Muscle of leg (tissue), 11 donors: Measurements from ENCODE around the gene CFAP210. TPM values are rescaled to one million over a fixed set of nuclear protein-coding genes. Genes with fewer than 3 reads are reported as not detected.

ENCODE experiments used
- DNase-seq: peaks from one replicate; pipeline ENCODE4 v3.0.0; 2013
- H3K27ac ChIP-seq: one replicate; pipeline ENCODE4 v1.5.1; 2013; ENCODE audit warnings: mild to moderate bottlenecking, low read length, control low read depth
- H3K27me3 ChIP-seq: one replicate; pipeline ENCODE4 v1.6.1; 2013; ENCODE audit warnings: low read length; ENCODE audit not compliant: control insufficient read depth, insufficient read depth
- H3K36me3 ChIP-seq: one replicate; pipeline ENCODE4 v1.6.1; 2013; ENCODE audit warnings: low read length; ENCODE audit not compliant: control insufficient read depth, insufficient read depth
- H3K4me1 ChIP-seq: one replicate; pipeline ENCODE4 v1.6.1; 2013; ENCODE audit warnings: low read length; ENCODE audit not compliant: control insufficient read depth, insufficient read depth
- H3K4me3 ChIP-seq: one replicate; pipeline ENCODE4 v1.5.1; 2013; ENCODE audit warnings: low read length, control low read depth
- H3K9me3 ChIP-seq: replicated peaks from 2 replicates; pipeline ENCODE4 v1.6.1; 2013; ENCODE audit warnings: low read depth, low read length; ENCODE audit not compliant: control insufficient read depth
- WGBS: methylation state at CpG from one replicate; pipeline ENCODE4 v1.1.5; 2013; ENCODE audit warnings: missing lambda C conversion rate; ENCODE audit not compliant: insufficient coverage; 5-methylcytosine and 5-hydroxymethylcytosine counted together
- polyA plus RNA-seq, 8 donors: library from polyadenylated mRNA; unstranded; fragments of 120-200 nt; gene quantifications; one replicate each; pipeline versions ENCODE4 v1.2.1 to v1.2.3, GENCODE V29; 2013; ENCODE audit warnings: inconsistent platforms in 1 of 8, low replicate concordance in 1 of 8; ENCODE audit not compliant: insufficient read length in 8 of 8, insufficient read depth in 1 of 8
- total RNA-seq: library from RNA; stranded (reverse); fragments of 120-200 nt; gene quantifications from one replicate; pipeline ENCODE4 v1.2.4, GENCODE V29; 2013

Gene CFAP210
- total and polyA plus RNA-seq, 9 donors, result 0.10 to 0.57 (median 0.17) TPM; not detected in 1

DNA sequence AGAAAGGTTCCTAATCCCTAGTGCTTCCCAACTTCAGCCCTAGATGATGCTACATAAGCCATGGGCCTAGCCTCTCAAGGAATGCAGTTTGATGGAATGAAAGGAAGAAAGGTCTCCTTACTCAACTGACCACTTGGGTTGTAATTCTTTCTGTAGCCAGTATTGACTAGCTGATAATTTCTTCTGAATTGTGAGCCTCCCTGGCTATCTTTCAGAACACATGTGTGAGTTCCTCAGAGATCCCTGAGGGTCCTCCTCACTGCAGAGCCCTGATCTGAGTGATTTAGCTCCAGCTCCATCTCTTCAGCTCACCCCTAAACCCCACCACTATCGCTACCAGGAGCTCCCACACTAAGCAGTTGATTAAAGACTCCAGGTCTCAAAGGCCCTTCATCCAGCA lies 31.5 kb downstream of the CFAP210 start:
- Histone ChIP-seq H3K36me3 (no peaks in the 10 kb centered on the region), H3K9me3 (no peaks in the 10 kb centered on the region), H3K4me1 (no peaks in the 10 kb centered on the region), H3K27me3 (no peaks in the 10 kb centered on the region), H3K4me3 (no peak overlapping the region), H3K27ac (no peak overlapping the region)
- no peak for DNase-seq
- WGBS, result 91% methylated on average over 1 of the region's 1 CpG

DNA sequence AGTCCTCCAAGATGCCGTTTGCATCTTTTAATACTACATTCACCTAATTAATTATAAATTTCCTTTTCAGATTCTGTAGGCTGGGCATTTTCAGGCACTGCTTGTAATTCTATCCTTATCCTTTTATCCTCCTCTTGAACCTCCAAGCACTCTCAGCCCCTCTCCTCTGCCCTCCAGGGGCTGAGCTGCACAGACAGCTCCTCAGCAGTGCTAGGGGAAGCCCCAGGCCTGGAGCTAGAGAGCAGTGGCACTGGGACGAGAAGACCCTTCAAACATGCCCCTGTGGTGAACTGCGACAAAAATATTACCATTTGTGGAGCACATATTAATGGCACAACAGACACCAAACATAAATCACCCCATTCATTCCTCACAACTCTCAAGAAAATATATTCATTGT lies 32.9 kb downstream of the CFAP210 start:
- 50% methylated on average over 2 of the region's 3 CpGs for WGBS
- Histone ChIP-seq H3K27me3 (no peaks in the 10 kb centered on the region), H3K9me3 (no peaks in the 10 kb centered on the region), H3K27ac (no peak overlapping the region), H3K4me1 (no peaks in the 10 kb centered on the region), H3K36me3 (no peaks in the 10 kb centered on the region), H3K4me3 (no peak overlapping the region)
- no peak for DNase-seq

- no peak for DNase-seq
- H3K9me3 ChIP-seq, result no peaks in the 10 kb centered on the region
- H3K4me3 ChIP-seq, result no peak overlapping the region
- H3K4me1 ChIP-seq, result no peaks in the 10 kb centered on the region
- 83% methylated on average over 1 of the region's 1 CpG for WGBS
- H3K27me3 ChIP-seq, result no peaks in the 10 kb centered on the region
- no peaks in the 10 kb centered on the region for H3K36me3 ChIP-seq
- no peak overlapping the region for H3K27ac ChIP-seq
Measured at GRCh38 chr2:169659320-169659719, 34.9 kb downstream of the CFAP210 start.

DNA sequence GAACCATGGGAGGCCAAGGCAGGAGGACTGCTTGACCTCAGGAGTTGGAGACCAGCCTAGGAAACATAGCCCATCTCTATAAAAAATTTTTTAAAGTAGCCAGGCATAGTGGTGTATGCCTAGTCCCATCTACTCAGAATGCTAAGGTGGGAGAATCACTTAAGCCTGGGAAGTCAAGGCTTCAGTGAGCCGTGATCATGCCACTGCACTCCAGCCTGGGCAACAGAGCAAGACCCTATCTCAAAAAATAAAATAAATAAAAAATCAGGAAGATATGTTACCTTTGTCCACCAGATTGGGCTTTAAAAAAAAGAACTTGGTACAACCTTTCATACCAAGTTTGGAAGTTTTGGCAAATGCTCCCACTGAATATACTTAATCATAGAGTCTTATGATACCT lies 35.3 kb downstream of the CFAP210 start:
- H3K36me3 ChIP-seq, result no peaks in the 10 kb centered on the region
- no peak overlapping the region for H3K4me3 ChIP-seq
- H3K4me1 ChIP-seq, result no peaks in the 10 kb centered on the region
- no peaks in the 10 kb centered on the region for H3K27me3 ChIP-seq
- H3K9me3 ChIP-seq, result no peaks in the 10 kb centered on the region
- no peak overlapping the region for H3K27ac ChIP-seq
- no CpG with 5 or more reads among the region's 1 CpG for WGBS
- no peak for DNase-seq

GRCh38 chr2:169656164-169656563 lies 38.0 kb downstream of the CFAP210 start:
- H3K9me3 ChIP-seq, result no peaks in the 10 kb centered on the region
- WGBS, result 66% methylated on average over 2 of the region's 3 CpGs
- no peak for DNase-seq

DNA sequence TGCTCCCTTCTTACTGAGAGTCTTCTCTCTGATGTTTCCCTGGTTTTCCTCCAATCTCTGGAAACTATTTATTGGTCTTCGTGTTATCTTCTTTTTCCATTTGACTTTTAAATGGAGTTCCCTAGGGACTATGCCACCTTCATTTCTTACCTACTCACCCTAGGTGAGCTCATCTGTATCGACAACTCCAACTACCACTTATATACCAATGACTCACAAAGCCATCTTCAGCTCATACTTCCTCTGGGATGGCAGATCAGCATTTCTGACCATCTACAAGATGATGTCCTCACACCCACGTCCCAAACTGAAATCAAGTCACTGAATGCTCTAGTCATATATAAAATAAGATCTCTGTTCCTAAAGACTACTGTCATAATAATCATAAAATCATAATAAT lies 40.6 kb downstream of the CFAP210 start:
- no peaks in the 10 kb centered on the region for H3K4me1 ChIP-seq
- H3K27ac ChIP-seq, result no peak overlapping the region
- WGBS, result 70% methylated on average over 2 of the region's 3 CpGs
- H3K4me3 ChIP-seq, result no peak overlapping the region
- H3K27me3 ChIP-seq, result no peaks in the 10 kb centered on the region
- no peaks in the 10 kb centered on the region for H3K36me3 ChIP-seq
- no peak for DNase-seq
- no peaks in the 10 kb centered on the region for H3K9me3 ChIP-seq

More at GRCh38 chr2:169656164-169656563, 38.0 kb downstream of the CFAP210 start:
- Histone ChIP-seq H3K36me3 (no peaks in the 10 kb centered on the region), H3K27me3 (no peaks in the 10 kb centered on the region), H3K4me1 (no peaks in the 10 kb centered on the region), H3K27ac (no peak overlapping the region), H3K4me3 (no peak overlapping the region)

DNA sequence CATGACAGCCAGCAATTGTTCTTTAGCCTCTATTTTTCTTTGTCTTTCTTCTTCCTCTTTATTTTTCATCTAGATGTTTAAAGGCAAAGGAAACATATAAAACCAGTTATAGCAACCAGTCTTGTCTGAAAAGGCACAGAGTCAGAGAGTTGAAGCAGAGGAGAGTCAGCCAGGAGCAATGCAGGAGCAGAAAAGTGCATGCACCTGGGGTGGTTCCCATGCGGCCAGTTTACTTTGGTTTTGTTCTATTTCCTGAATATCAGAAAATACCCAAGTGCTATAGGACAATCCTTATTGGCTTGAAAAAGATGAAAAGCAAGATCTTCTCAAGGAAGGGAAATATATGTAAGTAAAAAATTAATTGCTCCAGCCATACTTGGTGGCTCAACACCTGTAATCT lies 44.9 kb downstream of the CFAP210 start:
- no peak for DNase-seq
- Histone ChIP-seq H3K36me3 (no peaks in the 10 kb centered on the region), H3K4me1 (no peaks in the 10 kb centered on the region), H3K27me3 (no peaks in the 10 kb centered on the region), H3K9me3 (no peaks in the 10 kb centered on the region), H3K27ac (no peak overlapping the region), H3K4me3 (no peak overlapping the region)
- no CpG with 5 or more reads among the region's 1 CpG for WGBS

GRCh38 chr2:169647496-169647895 lies 46.7 kb downstream of the CFAP210 start:
- Histone ChIP-seq H3K4me1 (no peaks in the 10 kb centered on the region), H3K36me3 (no peaks in the 10 kb centered on the region), H3K4me3 (no peak overlapping the region), H3K27me3 (no peaks in the 10 kb centered on the region), H3K27ac (no peak overlapping the region), H3K9me3 (no peaks in the 10 kb centered on the region)
- DNase-seq, result no peak
- no CpG with 5 or more reads among the region's 2 CpGs for WGBS

DNA sequence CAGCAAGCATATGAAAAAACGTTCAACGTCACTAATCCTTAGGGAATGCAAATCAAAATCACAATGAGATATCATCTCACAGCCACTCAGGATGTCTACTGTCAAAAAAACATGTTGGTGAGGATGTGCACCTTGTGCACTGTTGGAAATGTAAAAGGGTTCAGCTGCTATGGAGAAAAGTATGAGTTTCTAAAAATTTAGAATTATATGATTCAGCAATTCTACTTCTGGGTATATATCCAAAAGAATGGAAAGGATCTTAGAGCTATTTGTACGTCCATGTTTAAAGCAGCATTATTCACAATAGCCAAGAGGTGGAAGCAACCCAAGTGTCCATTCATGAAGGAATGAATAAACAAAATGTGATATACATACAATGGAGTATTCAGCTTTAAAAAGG lies 50.0 kb downstream of the CFAP210 start:
- H3K27ac ChIP-seq, result no peak overlapping the region
- no peaks in the 10 kb centered on the region for H3K4me1 ChIP-seq
- DNase-seq, result no peak
- WGBS, result no CpG with 5 or more reads among the region's 3 CpGs
- H3K4me3 ChIP-seq, result no peak overlapping the region
- no peaks in the 10 kb centered on the region for H3K27me3 ChIP-seq
- no peaks in the 10 kb centered on the region for H3K36me3 ChIP-seq
- H3K9me3 ChIP-seq, result no peaks in the 10 kb centered on the region

GRCh38 chr2:169641464-169641863 lies 52.7 kb downstream of the CFAP210 start:
- no peak overlapping the region for H3K27ac ChIP-seq
- WGBS, result no CpG with 5 or more reads among the region's 2 CpGs
- peaks cover 5% of the 10 kb centered on the region for H3K36me3 ChIP-seq
- no peaks in the 10 kb centered on the region for H3K27me3 ChIP-seq
- H3K4me1 ChIP-seq, result no peaks in the 10 kb centered on the region
- no peak for DNase-seq
- H3K9me3 ChIP-seq, result no peaks in the 10 kb centered on the region
- H3K4me3 ChIP-seq, result no peak overlapping the region

DNA sequence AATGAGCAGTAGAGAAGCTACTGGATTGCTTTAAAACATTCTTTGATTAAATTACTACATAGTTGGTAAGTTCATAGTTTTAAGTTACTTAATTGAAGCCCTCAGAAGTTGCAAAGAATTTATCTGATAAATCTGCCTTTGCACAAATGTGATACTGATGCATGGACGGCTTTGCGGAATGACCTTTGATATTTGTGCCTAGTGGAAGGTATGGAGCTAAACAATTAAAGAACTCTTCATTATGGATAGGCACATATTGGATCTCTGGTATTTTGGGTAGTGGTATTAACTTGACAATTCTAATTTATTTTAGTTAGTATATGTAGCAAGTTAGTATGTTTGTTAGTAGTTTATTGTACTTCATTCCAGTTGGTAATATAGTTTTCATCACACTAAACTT lies 54.1 kb downstream of the CFAP210 start:
- WGBS, result 95% methylated on average over 2 of the region's 2 CpGs
- no peaks in the 10 kb centered on the region for H3K9me3 ChIP-seq
- no peak for DNase-seq
- no peaks in the 10 kb centered on the region for H3K4me1 ChIP-seq
- H3K4me3 ChIP-seq, result no peak overlapping the region
- peaks cover 8% of the 10 kb centered on the region for H3K36me3 ChIP-seq
- no peak overlapping the region for H3K27ac ChIP-seq
- no peaks in the 10 kb centered on the region for H3K27me3 ChIP-seq
